NCI-H460 (cell line): ENCODE results near the gene RAB3C. TPM values are rescaled to one million over a fixed set of nuclear protein-coding genes. Genes with fewer than 3 reads are reported as not detected.

ENCODE experiments used
- DNase-seq: peaks from one replicate; pipeline ENCODE4 v3.0.0-alpha.2; 2016; ENCODE audit warnings: low read depth; ENCODE audit errors: extremely low read depth
- total RNA-seq: library from RNA; depleted of rRNA; stranded (reverse); fragments of >200 nt; shearing (Covaris generic); gene quantifications from 2 replicates; pipeline ENCODE4 v1.2.3, GENCODE V29; 2014

Gene RAB3C
- total RNA-seq, 1 experiment from 2014 or later: 35.7 TPM

- DNase-seq: peak; percentile 54
Measured at GRCh38 chr5:58860680-58861079, 277.8 kb downstream of the RAB3C start.

DNA sequence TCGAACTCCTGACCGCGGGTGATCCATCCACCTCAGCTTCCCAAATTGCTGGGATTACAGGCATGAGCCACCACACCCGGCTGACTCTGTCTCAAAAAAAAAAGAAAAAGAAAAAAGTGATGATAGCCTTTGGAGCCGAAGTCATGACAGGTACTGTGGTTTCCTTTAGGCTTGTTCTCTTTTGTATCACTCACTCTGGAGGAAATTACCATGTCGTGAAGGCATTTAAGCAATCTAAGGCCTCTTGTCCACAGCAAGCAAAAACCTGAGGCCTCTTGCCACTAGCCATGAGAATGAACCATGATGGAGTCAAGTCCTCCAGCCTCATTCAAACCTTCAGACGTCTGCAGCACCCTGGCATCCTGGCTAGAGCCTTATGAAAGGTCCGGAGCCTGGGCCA, 286.1 kb downstream of the RAB3C start:
- no peak for DNase-seq

GRCh38 chr5:58871648-58872242, 288.9 kb downstream of the RAB3C start:
- DNase-seq: peak; percentile 64

DNA sequence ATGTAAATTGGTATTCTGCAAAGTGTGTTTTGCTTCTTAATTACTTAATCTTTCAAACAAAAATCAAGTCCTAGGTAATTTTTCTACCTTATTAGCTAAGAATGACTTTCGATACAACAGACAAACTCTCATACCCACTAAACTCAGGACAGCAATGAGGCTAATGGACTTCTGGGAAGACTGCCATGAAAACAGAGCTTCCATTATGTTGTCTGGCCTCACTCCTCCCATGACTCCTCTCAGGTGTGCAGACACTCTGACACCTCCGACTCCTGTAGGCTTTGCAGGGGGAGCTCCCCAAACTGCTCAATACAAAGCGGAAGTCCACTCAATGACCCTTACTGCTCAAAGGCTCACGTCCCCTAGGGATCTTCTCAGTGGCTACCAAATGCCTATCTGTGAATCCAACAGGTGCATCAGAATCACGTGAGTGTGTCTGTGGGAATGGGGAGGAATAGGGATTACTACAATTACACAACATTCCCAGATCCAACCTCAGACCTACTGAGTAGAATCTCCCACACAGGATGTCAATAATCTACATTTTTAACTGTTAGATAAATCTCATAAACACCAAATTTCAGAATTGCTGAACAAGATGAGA, 289.9 kb downstream of the RAB3C start:
- no peak for DNase-seq

- DNase-seq: no peak
Measured at GRCh38 chr5:58875599-58875998, 292.7 kb downstream of the RAB3C start.

- no peak for DNase-seq
Measured at GRCh38 chr5:58885260-58885659, 302.4 kb downstream of the RAB3C start.

DNA sequence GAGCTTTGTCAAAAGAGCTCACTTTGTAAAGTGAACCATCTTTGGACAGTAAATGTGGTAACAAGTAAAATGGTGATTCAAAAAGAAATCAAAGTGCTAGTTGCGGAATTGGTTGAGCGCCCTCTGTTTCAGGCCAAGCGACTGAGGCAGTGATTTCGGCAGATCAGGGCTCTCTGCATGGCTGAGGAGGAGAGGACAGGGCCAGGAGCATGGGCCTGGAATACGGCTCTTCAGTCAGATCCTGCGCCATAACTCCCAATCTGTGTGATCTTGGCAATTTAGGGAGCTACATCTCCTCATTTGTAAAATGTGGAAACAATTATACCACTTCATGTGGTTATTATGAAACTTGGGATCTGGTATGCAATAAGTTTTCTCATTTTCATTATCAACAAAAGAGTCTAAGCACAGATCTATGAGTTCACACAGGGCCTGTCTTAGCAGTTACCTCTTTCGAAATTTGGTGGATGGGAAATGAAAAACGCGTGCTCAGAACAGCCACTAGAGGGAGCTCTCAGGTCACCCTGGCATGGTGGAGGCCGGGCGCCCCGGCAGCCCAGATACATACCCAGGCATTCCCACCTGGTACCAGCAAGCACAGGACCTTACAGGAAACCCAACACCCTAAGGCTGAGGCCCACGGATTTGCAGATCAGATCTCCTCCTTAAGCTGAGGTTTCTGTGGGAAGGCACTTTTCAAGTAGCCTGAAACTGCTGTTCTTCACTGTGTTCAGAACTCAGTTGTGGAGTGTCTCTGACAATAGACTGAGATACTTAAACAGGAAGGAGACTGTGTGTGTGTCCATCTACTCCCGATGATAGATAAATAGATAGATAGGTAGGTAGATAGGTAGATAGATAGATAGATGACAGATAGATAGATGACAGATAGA, 303.7 kb downstream of the RAB3C start:
- peak; percentile 85 for DNase-seq

DNA sequence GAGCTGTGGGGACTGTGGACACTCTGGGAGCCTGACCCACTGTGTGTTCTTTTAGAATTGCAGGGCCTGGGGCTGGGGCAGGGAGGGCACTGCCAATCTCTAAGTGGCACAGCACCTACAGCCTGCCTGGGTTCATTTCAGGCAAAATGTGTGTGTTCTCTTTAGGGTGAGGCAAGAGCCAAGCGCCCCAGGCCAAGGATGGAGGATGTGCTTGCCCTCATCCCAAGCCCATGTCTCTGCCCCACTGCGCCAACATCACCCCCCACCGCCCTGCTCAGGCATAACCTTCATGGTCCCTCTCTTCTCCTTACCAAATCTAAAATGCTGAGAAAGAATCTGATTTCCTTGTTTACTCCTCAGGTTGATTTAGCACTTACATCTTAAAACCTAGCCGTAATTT, 304.4 kb downstream of the RAB3C start:
- DNase-seq: no peak

GRCh38 chr5:58887721-58888409, 305.0 kb downstream of the RAB3C start:
- DNase-seq: peak; percentile 45

DNA sequence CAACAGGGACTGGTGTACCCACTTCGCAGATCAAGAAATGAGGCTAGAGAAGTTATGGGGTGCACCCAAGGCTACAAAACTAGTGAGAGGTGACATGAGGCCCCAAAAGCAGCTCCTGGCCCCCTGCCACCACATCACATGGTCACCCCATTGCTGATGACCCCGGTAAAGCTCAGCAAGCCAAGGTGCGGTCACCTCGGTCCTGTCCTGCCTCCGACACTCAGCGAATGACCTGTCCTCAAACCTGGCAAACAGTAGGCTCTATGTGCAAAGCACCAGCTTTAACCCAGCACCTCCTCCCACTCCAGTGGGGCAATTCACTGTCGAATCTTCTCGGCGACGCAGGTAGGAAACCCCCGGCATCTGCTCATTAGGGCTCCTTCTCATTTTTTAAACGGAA, 307.4 kb downstream of the RAB3C start:
- DNase-seq: no peak

GRCh38 chr5:58890701-58891085, 307.8 kb downstream of the RAB3C start:
- no peak for DNase-seq

DNA sequence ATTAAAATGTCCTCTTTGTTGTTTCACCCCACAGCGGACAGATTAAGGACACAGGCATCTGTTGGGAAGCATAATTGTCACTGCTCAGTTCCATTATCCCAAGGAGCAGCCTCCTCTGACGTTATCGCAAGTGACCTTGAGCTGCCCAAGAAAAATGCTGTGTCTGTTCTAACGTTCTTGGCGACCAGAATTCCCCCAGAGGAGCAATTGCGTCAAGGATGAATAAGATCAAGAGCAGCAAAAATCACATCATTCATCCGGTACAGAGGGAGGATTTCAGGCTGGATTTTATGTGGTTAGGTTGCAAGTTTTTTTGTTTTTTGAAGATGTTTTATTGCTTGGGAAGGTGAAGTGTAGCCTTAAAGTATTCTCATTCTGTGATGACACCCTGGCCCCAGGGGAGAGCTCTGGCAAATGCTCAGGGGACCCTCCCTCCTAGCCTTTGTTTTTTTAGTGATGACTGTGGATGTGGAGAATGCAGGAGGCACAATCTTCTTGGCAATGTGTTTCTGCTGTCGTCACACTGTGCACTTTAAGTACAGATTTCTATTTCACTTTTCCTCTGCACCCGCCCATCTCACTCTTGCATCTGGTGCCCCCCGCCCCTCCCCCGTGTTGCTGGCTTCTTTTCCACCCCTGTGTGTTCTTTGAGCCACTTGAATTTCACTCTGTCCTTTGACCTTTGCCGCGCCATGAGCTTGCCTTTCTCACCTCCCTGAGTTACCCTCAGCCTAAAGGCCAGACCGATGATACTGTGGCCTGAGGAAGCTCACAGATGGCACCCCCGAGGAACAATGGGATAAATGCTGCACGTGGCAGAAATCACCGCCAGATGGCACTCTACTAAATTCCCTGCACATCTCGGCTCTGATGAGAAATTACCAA, 308.5 kb downstream of the RAB3C start:
- DNase-seq: peak; percentile 99

- DNase-seq: no peak
Measured at GRCh38 chr5:58891971-58892343, 309.1 kb downstream of the RAB3C start.

GRCh38 chr5:58893551-58893950, 310.7 kb downstream of the RAB3C start:
- DNase-seq: no peak

DNA sequence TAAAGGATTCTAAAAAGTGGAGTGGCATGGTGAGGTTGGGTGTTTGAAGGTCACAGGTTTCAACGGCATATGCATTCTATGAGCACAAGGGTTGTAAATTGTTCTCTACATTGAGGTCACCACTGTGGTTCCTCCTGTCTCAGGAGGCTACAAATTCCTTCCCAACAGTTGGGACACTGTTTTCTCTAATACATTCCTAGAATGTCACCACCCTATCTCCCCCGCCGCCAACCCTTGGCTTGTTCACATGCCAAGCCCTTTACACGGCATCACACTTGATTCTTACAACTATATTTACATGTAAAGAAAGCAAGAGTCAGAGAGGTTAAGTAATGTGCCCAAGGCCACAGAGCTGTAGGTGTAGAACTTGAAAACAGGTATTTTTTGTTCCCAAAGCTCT, 315.1 kb downstream of the RAB3C start:
- no peak for DNase-seq

GRCh38 chr5:58898538-58898937, 315.7 kb downstream of the RAB3C start:
- DNase-seq: no peak

DNA sequence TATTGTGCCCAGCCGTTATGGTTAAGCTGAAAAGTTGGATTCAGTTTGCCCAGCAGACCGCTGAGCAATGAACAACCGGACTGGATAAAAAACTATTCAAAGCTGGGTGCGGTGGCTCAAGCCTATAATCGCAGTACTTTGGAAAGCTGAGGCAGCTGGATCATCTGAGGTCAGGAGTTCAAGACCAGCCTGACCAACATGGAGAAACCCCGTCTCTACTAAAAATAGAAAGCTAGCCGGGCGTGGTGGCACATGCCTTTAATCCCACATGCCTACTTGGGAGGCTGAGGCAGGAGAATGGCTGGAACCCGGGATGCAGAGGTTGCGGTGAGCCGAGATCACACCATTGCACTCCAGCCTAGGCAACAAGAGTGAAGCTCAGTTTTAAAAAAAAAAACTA, 318.4 kb downstream of the RAB3C start:
- no peak for DNase-seq

DNA sequence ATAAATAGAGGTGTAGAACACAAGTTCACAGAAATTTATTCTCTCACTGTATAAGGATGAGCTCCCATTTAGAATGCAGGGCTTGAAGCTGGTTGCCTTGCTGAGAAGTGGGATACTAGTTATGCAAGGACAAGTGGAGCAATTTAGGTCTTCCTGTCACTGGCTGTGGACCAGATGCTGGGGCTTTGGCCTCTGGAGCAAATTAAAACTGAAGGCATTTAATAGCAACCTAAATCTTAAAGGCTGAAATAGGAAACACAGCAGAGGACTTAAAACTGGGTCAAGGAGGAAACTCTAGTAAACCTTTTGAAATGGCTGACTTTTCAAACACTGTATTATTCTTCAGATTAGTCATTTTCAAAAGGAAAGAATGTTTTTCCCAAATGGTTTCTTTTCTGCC, 319.4 kb downstream of the RAB3C start:
- DNase-seq: no peak

- DNase-seq: no peak
Measured at GRCh38 chr5:58902765-58903164, 319.9 kb downstream of the RAB3C start.

DNA sequence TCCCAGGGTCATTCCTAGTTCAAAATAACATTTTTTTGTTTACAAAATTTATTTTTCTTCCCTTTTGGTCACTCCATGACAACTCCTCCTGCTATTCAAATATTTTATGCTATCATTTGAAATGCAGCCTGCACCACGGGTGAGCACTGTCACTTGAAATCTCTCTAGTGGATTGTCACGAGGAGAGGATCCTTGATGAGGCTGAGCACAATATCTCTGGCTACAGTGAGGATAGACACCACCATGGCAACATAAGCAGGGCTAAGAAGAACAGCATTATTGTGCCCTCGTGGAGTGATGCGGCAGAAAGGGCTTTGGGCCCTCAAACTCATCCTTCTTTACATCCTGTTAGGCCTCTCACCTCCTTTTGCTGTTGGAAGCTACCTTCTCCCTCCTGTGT, 321.9 kb downstream of the RAB3C start:
- no peak for DNase-seq
